DND-41 (cell line): Measurements from ENCODE around the gene PNLDC1.
"Not testable (repeated sequence)": the region's sequence is repeated elsewhere in the genome, so short reads cannot be mapped to it uniquely, and the experiment has no call there.

Experiments
- ATAC-seq: fragments of 200-7000 bp; cut with Tn5 transposase; 3 replicates; pipeline ENCODE4 v1.9.1; 2021; ENCODE audit warnings: low read depth; ENCODE audit not compliant: insufficient read depth
- DNase-seq: peaks from one replicate; pipeline ENCODE4 v3.0.0-alpha.2; 2020
- H2AFZ ChIP-seq: 2 replicates; pipeline ENCODE4 v1.6.0; 2012; ENCODE audit warnings: low read depth, low read length
- H3K27ac ChIP-seq: 2 replicates; pipeline ENCODE4 v1.5.1; 2012; ENCODE audit warnings: low read length, inconsistent platforms
- H3K27me3 ChIP-seq: fragments of 200-600 bp; sonication (generic); 2 replicates; pipeline ENCODE4 v1.6.0; 2012; ENCODE audit warnings: low read length, mild to moderate bottlenecking, inconsistent platforms; ENCODE audit not compliant: insufficient read depth, poor library complexity
- H3K36me3 ChIP-seq: 2 replicates; pipeline ENCODE4 v1.5.1; 2012; ENCODE audit warnings: low read length, inconsistent platforms; ENCODE audit not compliant: insufficient read depth
- H3K4me1 ChIP-seq: 2 replicates; pipeline ENCODE4 v1.5.1; 2012; ENCODE audit warnings: mild to moderate bottlenecking, low read length; ENCODE audit not compliant: insufficient read depth
- H3K4me2 ChIP-seq: 2 replicates; pipeline ENCODE4 v1.6.0; 2012; ENCODE audit warnings: mild to moderate bottlenecking, moderate library complexity, low read length, inconsistent platforms; ENCODE audit not compliant: insufficient read depth
- H3K4me3 ChIP-seq, 2 experiments: fragments of 200-600 bp in 1 of 2; shearing (Covaris generic) in 1 of 2; 2 replicates each; pipeline ENCODE4 v1.5.1; 2012 to 2016; ENCODE audit warnings: inconsistent platforms in 2 of 2, low read length in 2 of 2, mild to moderate bottlenecking in 2 of 2, low read depth in 1 of 2, moderate library complexity in 1 of 2
- H3K79me2 ChIP-seq: 2 replicates; pipeline ENCODE4 v1.6.0; 2012; ENCODE audit warnings: low read length, inconsistent platforms; ENCODE audit not compliant: insufficient read depth
- H3K9ac ChIP-seq: 2 replicates; pipeline ENCODE4 v1.6.0; 2012; ENCODE audit warnings: low read depth, mild to moderate bottlenecking, inconsistent platforms, low read length, moderate library complexity
- H3K9me3 ChIP-seq: 2 replicates; pipeline ENCODE4 v1.5.1; 2012; ENCODE audit warnings: low read length, moderate library complexity, mild to moderate bottlenecking, inconsistent platforms; ENCODE audit not compliant: insufficient read depth, severe bottlenecking
- H4K20me1 ChIP-seq: 2 replicates; pipeline ENCODE4 v1.6.0; 2012; ENCODE audit warnings: low read length; ENCODE audit not compliant: insufficient read depth
- CTCF ChIP-seq: IDR thresholded peaks from 2 replicates; pipeline ENCODE4 v1.5.1; 2012; ENCODE audit warnings: borderline replicate concordance, low read length, moderate library complexity, mild to moderate bottlenecking; ENCODE audit not compliant: poor library complexity, severe bottlenecking; ENCODE audit errors: extremely low read depth
- EZH2 ChIP-seq: IDR thresholded peaks from 3 replicates; pipeline ENCODE4 v1.6.1; 2012; ENCODE audit warnings: borderline replicate concordance, low read depth, mild to moderate bottlenecking, moderate library complexity, low read length, inconsistent platforms; ENCODE audit not compliant: severe bottlenecking

PNLDC1 gene

GRCh38 chr6:159842035-159842434 is 42.0 kb downstream of the PNLDC1 start:
- no peak for TF ChIP-seq EZH2
- TF ChIP-seq CTCF, result no peak
- H3K4me2 ChIP-seq, result no peak overlapping the region
- no peak overlapping the region for H3K27ac ChIP-seq
- H3K27me3 ChIP-seq, result no peaks in the 10 kb centered on the region
- H3K79me2 ChIP-seq, result no peaks in the 10 kb centered on the region
- ATAC-seq (no peak), DNase-seq (no peak)
- no peaks in the 10 kb centered on the region for H4K20me1 ChIP-seq
- H3K36me3 ChIP-seq, result no peaks in the 10 kb centered on the region
- no peaks in the 10 kb centered on the region for H3K9me3 ChIP-seq
- H3K9ac ChIP-seq, result no peak overlapping the region
- no peak overlapping the region for H2AFZ ChIP-seq
- peaks cover 13% of the 10 kb centered on the region for H3K4me1 ChIP-seq
- H3K4me3 ChIP-seq, result no peak overlapping the region

- 0 out of 3 replicates have a peak, but pooled peaks have one; percentile 22 for ATAC-seq
- Histone ChIP-seq H4K20me1 (no peaks in the 10 kb centered on the region), H3K36me3 (no peaks in the 10 kb centered on the region)
Observed at GRCh38 chr6:159844737-159845645, 44.9 kb downstream of the PNLDC1 start.

GRCh38 chr6:159848552-159848951 is 48.5 kb downstream of the PNLDC1 start:
- H3K9me3 ChIP-seq, H3K9ac ChIP-seq, H3K27ac ChIP-seq, H3K4me2 ChIP-seq, H3K4me3 ChIP-seq, H3K36me3 ChIP-seq, ATAC-seq, H3K79me2 ChIP-seq, H2AFZ ChIP-seq, H3K27me3 ChIP-seq, DNase-seq, H4K20me1 ChIP-seq: not testable (repeated sequence)
- H3K4me1 ChIP-seq, result peaks cover 13% of the 10 kb centered on the region

More at GRCh38 chr6:159844737-159845645, 44.9 kb downstream of the PNLDC1 start:
- TF ChIP-seq CTCF, result no peak
- TF ChIP-seq EZH2, result no peak
- Histone ChIP-seq H2AFZ (0 out of 2 replicates have a peak overlapping the region, but pooled peaks have one; percentile 70), H3K9me3 (no peaks in the 10 kb centered on the region), H3K79me2 (no peaks in the 10 kb centered on the region), H3K27me3 (no peaks in the 10 kb centered on the region), H3K9ac (0 out of 2 replicates have a peak overlapping the region, but pooled peaks have one; percentile 27), H3K4me2 (no peak overlapping the region), H3K4me1 (peaks cover 13% of the 10 kb centered on the region), H3K4me3 (no peak overlapping the region), H3K27ac (peak overlapping the region; percentile 72)
- DNase-seq, result no peak

GRCh38 chr6:159849851-159850250 is 49.8 kb downstream of the PNLDC1 start:
- DNase-seq, H4K20me1 ChIP-seq, ATAC-seq: not testable (repeated sequence)

More at GRCh38 chr6:159849851-159850250, 49.8 kb downstream of the PNLDC1 start:
- not testable (repeated sequence) for H3K36me3 ChIP-seq, H3K4me3 ChIP-seq, H3K27ac ChIP-seq, H3K27me3 ChIP-seq, H3K4me2 ChIP-seq, H3K9me3 ChIP-seq, H3K4me1 ChIP-seq, H2AFZ ChIP-seq, H3K79me2 ChIP-seq, H3K9ac ChIP-seq
